HG03575 (cell line): ENCODE results near the gene MUC6.

Source experiments
- ATAC-seq: cut with Tn5 transposase; IDR thresholded peaks from one replicate; pipeline ENCODE4 v1.9.1; 2021; ENCODE audit not compliant: unreplicated experiment, insufficient number of reproducible peaks, low FRiP score; ENCODE audit errors: extremely low read depth

MUC6 gene

GRCh38 chr11:1054143-1055108 lies 17.9 kb upstream of the MUC6 start:
- no peak for ATAC-seq

- ATAC-seq, result no peak
Observed at GRCh38 chr11:1053121-1053901, 16.8 kb upstream of the MUC6 start.

- no peak for ATAC-seq
Observed at GRCh38 chr11:1052133-1053011, 15.9 kb upstream of the MUC6 start.

- ATAC-seq, result no peak
Observed at GRCh38 chr11:1051356-1052132, 15.0 kb upstream of the MUC6 start.

- ATAC-seq, result no peak
Observed at GRCh38 chr11:1050581-1051355, 14.2 kb upstream of the MUC6 start.

GRCh38 chr11:1049911-1050580 lies 13.5 kb upstream of the MUC6 start:
- ATAC-seq, result no peak

- ATAC-seq, result no peak
Observed at GRCh38 chr11:1049431-1049891, 12.9 kb upstream of the MUC6 start.

- ATAC-seq, result no peak
Observed at GRCh38 chr11:1049071-1049405, 12.5 kb upstream of the MUC6 start.

- ATAC-seq, result no peak
Observed at GRCh38 chr11:1048375-1049070, 12.0 kb upstream of the MUC6 start.

GRCh38 chr11:1047595-1048156 lies 11.2 kb upstream of the MUC6 start:
- ATAC-seq, result no peak

- ATAC-seq, result no peak
Observed at GRCh38 chr11:1044160-1044559, 7.6 kb upstream of the MUC6 start.

- no peak for ATAC-seq
Observed at GRCh38 chr11:1043563-1044096, 7.1 kb upstream of the MUC6 start.

- ATAC-seq, result no peak
Observed at GRCh38 chr11:1042626-1043562, 6.4 kb upstream of the MUC6 start.

GRCh38 chr11:1041936-1042608 lies 5.6 kb upstream of the MUC6 start:
- ATAC-seq, result no peak

GRCh38 chr11:1041471-1041870 lies 5.0 kb upstream of the MUC6 start:
- no peak for ATAC-seq
